ENCODE results near the gene IRS2. TPM values are rescaled to one million over a fixed set of nuclear protein-coding genes. Genes with fewer than 3 reads are reported as not detected.

IRS2 gene
- total and polyA plus RNA-seq, 2 of the 8 experiments (the other 6 are each of a cell fraction or from before 2014, with no cell fraction given): 2.6 to 17.0 TPM

- 95% methylated on average over 1 of the region's 1 CpG; no CpG with 5 or more reads in 1 of the 2 experiments for WGBS, 2 experiments (ENCODE audit: extremely low coverage in 1 of 2, insufficient coverage in 1 of 2, insufficient read length in 1 of 2, insufficient replicate concordance in 2 of 2, low coverage in 1 of 2, low lambda C conversion rate in 2 of 2, missing lambda C conversion rate in 1 of 2)
- H3K56ac ChIP-seq (replicated peaks; ENCODE audit: insufficient read length, low read depth, low read length): no peak overlapping the region
Observed at GRCh38 chr13:109715902-109716301, 70.5 kb downstream of the IRS2 start.

More at GRCh38 chr13:109715902-109716301, 70.5 kb downstream of the IRS2 start:
- Histone ChIP-seq H4K20me1 (replicated peaks in 1 of 2; ENCODE audit: control insufficient read depth in 1 of 2, insufficient read depth in 2 of 2, low read length in 2 of 2) (no peaks in the 10 kb centered on the region), H4K8ac (ENCODE audit: extremely low read depth, insufficient read depth, low read length) (no peak overlapping the region), H3K14ac (ENCODE audit: insufficient read length) (no peak overlapping the region), H3K27ac (ENCODE audit: low read depth, low read length) (no peak overlapping the region), H3K4me2 (ENCODE audit: insufficient read depth in 1 of 2, low read depth in 2 of 2, low read length in 2 of 2) (no peak overlapping the region), H3K18ac (ENCODE audit: extremely low read depth, low read length) (no peak overlapping the region), H3K27me3 (replicated peaks in 1 of 4; ENCODE audit: control insufficient read depth in 3 of 4, extremely low read depth in 1 of 4, insufficient read depth in 3 of 4, low read length in 3 of 4) (no peaks in the 10 kb centered on the region), H2BK5ac (ENCODE audit: low read depth, low read length) (no peak overlapping the region), H3K4me3 (ENCODE audit: extremely low read depth in 1 of 4, insufficient read depth in 2 of 4, low read depth in 3 of 4, low read length in 4 of 4) (no peak overlapping the region), H3K79me1 (ENCODE audit: low read depth, low read length) (no peaks in the 10 kb centered on the region), H3K79me2 (ENCODE audit: control insufficient read depth in 1 of 2, insufficient read depth in 2 of 2, low read length in 2 of 2) (no peaks in the 10 kb centered on the region), H2BK12ac (ENCODE audit: low read depth, low read length) (no peak overlapping the region), H3K9ac (replicated peaks in 1 of 4; ENCODE audit: extremely low read depth in 1 of 4, low read depth in 3 of 4, low read length in 3 of 4) (no peak overlapping the region), H3K4me1 (replicated peaks in 1 of 4; ENCODE audit: control insufficient read depth in 3 of 4, insufficient read depth in 4 of 4, low read length in 3 of 4) (no peaks in the 10 kb centered on the region), H3K4ac (replicated peaks; ENCODE audit: insufficient read length, low read depth, low read length) (no peak overlapping the region), H2BK20ac (ENCODE audit: low read length) (no peak overlapping the region), H3K9me3 (ENCODE audit: insufficient read depth in 2 of 2, low read depth in 1 of 2, low read length in 1 of 2) (no peaks in the 10 kb centered on the region), H2AK5ac (ENCODE audit: low read depth, low read length) (no peak overlapping the region), H4K5ac (ENCODE audit: insufficient read length, low read depth, low read length) (no peak overlapping the region), H4K91ac (replicated peaks; ENCODE audit: insufficient read length, low read length) (no peak overlapping the region), H2BK15ac (ENCODE audit: low read length) (no peak overlapping the region), H2BK120ac (replicated peaks; ENCODE audit: low read depth, low read length) (no peak overlapping the region), H3K23ac (ENCODE audit: insufficient read length) (no peak overlapping the region), H3K36me3 (ENCODE audit: control insufficient read depth in 2 of 4, insufficient read depth in 4 of 4, low read length in 3 of 4) (no peaks in the 10 kb centered on the region; a peak in 1 of 8 replicates), H3K23me2 (ENCODE audit: low read depth, low read length) (no peaks in the 10 kb centered on the region), H2AFZ (ENCODE audit: low read length) (no peak overlapping the region)
- FAIRE-seq (no peak), DNase-seq (ENCODE audit: low read depth in 1 of 2, low spot score in 2 of 2) (no peak)
- ChIA-PET CTCF (ENCODE audit: partially characterized antibody) (no interaction called here), POLR2A (ENCODE audit: partially characterized antibody) (no interaction called here)
- no peak for TF ChIP-seq POU5F1 (IDR thresholded peaks at IDR 0.05; ENCODE audit: low read depth, low read length)
- TF ChIP-seq EZH2 (IDR thresholded peaks at IDR 0.05; ENCODE audit: low read depth, low read length, severe bottlenecking): no peak
- no peak for TF ChIP-seq JUND (IDR thresholded peaks at IDR 0.05; ENCODE audit: low read length)
- peak; percentile 46; the same call in 1 of the 2 replicates for TF ChIP-seq MAX (IDR thresholded peaks at IDR 0.05)
- TF ChIP-seq KDM5A (IDR thresholded peaks at IDR 0.05; ENCODE audit: low read length): no peak
- TF ChIP-seq RAD21 (IDR thresholded peaks at IDR 0.05 in 1 of 2, conservative IDR thresholded peaks at IDR 0.05 in 1 of 2; ENCODE audit: low read depth in 2 of 2, low read length in 2 of 2): no peak
- no peak for TF ChIP-seq TEAD4 (IDR thresholded peaks at IDR 0.05; ENCODE audit: low read depth, low read length)
- no peak for TF ChIP-seq ASH2L (IDR thresholded peaks at IDR 0.05; ENCODE audit: low read length)
- no peak for TF ChIP-seq PHF8 (conservative IDR thresholded peaks at IDR 0.05; ENCODE audit: low read depth, low read length)

Measured in H1 (cell line).